GM19324 (cell line): ENCODE results near the gene RNF208.
"Not testable (repeated sequence)": the region's sequence is repeated elsewhere in the genome, so short reads cannot be mapped to it uniquely, and the experiment has no call there.

Experiments used
- ATAC-seq: cut with Tn5 transposase; IDR thresholded peaks from one replicate; pipeline ENCODE4 v1.9.1; 2021; ENCODE audit warnings: mild to moderate bottlenecking, moderate library complexity; ENCODE audit not compliant: unreplicated experiment, low FRiP score

The RNF208 gene

GRCh38 chr9:137253717-137254623, 31.9 kb upstream of the RNF208 start:
- no peak for ATAC-seq

GRCh38 chr9:137252555-137253506, 30.8 kb upstream of the RNF208 start:
- ATAC-seq: no peak

- no peak for ATAC-seq
These were observed 29.6 kb upstream of the RNF208 start for GRCh38 chr9:137251490-137252268.

- ATAC-seq: no peak
These were observed 29.1 kb upstream of the RNF208 start, which contains the start of gene STPG3 for GRCh38 chr9:137251194-137251461. Gene STPG3 (plus strand): TSS chr9:137251286. CDS start chr9:137251287, 1 bp downstream.

- ATAC-seq: no peak
These were observed 28.5 kb upstream of the RNF208 start for GRCh38 chr9:137250329-137251193.

- ATAC-seq: no peak
These were observed 25.8 kb upstream of the RNF208 start for GRCh38 chr9:137247916-137248175.

- ATAC-seq: no peak
These were observed 25.3 kb upstream of the RNF208 start for GRCh38 chr9:137247135-137247915.

GRCh38 chr9:137245450-137246421, 23.7 kb upstream of the RNF208 start:
- ATAC-seq: no peak

- ATAC-seq: no peak
These were observed 22.7 kb upstream of the RNF208 start for GRCh38 chr9:137244486-137245449.

- ATAC-seq: no peak
These were observed 21.8 kb upstream of the RNF208 start for GRCh38 chr9:137243626-137244485.

- ATAC-seq: not testable (repeated sequence)
These were observed 21.2 kb upstream of the RNF208 start for GRCh38 chr9:137243266-137243625.

- ATAC-seq: no peak
These were observed 20.5 kb upstream of the RNF208 start for GRCh38 chr9:137242269-137243203.

- peak; percentile 6 for ATAC-seq
These were observed 19.6 kb upstream of the RNF208 start for GRCh38 chr9:137241490-137242268.

GRCh38 chr9:137240841-137241489, 18.9 kb upstream of the RNF208 start, which contains the start of gene TUBB4B:
Gene TUBB4B (plus strand): TSS chr9:137241287. CDS start chr9:137241361, 74 bp downstream.
- peak; percentile 85 for ATAC-seq
